Upper lobe of left lung (tissue), 4 donors: Measurements from ENCODE around the gene COL15A1.
"Not testable (repeated sequence)": the region's sequence is repeated elsewhere in the genome, so short reads cannot be mapped to it uniquely, and the experiment has no call there.

ENCODE experiments used
- CTCF ChIP-seq, 6 experiments: fragments of 450-650 bp in 4 of 6; fragments of 200-600 bp in 2 of 6; sonication (generic) in 2 of 6; IDR thresholded peaks; one replicate each; pipeline ENCODE4 v1.5.1; 2016 to 2019; ENCODE audit warnings: antibody characterized with exemption in 6 of 6
- POLR2A ChIP-seq, 4 donors: fragments of 450-650 bp; IDR thresholded peaks; one replicate each; pipeline ENCODE4 v1.5.1; 2016 to 2017; ENCODE audit warnings: antibody characterized with exemption in 4 of 4, mild to moderate bottlenecking in 2 of 4
- POLR2AphosphoS5 ChIP-seq, 2 donors: sonication (generic); formaldehyde crosslinking; IDR thresholded peaks; one replicate each; pipeline ENCODE4 v1.5.1; 2017; ENCODE audit warnings: antibody characterized with exemption in 2 of 2

GRCh38 chr9:98911738-98912137 lies 32.0 kb upstream of the COL15A1 start:
- not testable (repeated sequence) for TF ChIP-seq POLR2A, POLR2AphosphoS5, CTCF (IDR thresholded peaks at IDR 0.05)
